SK-N-SH (cell line): ENCODE measurements around the gene FCHO2.

Source experiments
- CHD2 ChIP-seq: fragments of 150-350 bp; IDR thresholded peaks from 2 replicates; pipeline ENCODE4 v1.6.1; 2018; ENCODE audit warnings: low read length; ENCODE audit not compliant: partially characterized antibody
- EZH2phosphoT487 ChIP-seq: fragments of 200-600 bp; sonication (generic); IDR thresholded peaks from 2 replicates; pipeline ENCODE4 v1.6.1; 2017; ENCODE audit warnings: low read depth, mixed run types, mild to moderate bottlenecking, antibody characterized with exemption, moderate library complexity, borderline replicate concordance
- FOSL2 ChIP-seq: IDR thresholded peaks from 2 replicates; pipeline ENCODE4 v1.4.0; 2012; ENCODE audit warnings: low read depth, mild to moderate bottlenecking, moderate library complexity, borderline replicate concordance
- FOXJ3 ChIP-seq: sonication (generic); formaldehyde crosslinking; IDR thresholded peaks from 2 replicates; pipeline ENCODE4 v1.5.1; 2020; ENCODE audit warnings: mild to moderate bottlenecking, missing genetic modification reagents
- FOXM1 ChIP-seq: IDR thresholded peaks from 2 replicates; pipeline ENCODE4 v1.4.0; 2012; ENCODE audit warnings: low read depth, mild to moderate bottlenecking
- GABPA ChIP-seq: IDR thresholded peaks from 2 replicates; pipeline ENCODE4 v1.4.0; 2012; ENCODE audit warnings: low read depth, mild to moderate bottlenecking
- MEF2A ChIP-seq: IDR thresholded peaks from 2 replicates; pipeline ENCODE4 v1.4.0; 2012; ENCODE audit warnings: low read depth, borderline replicate concordance
- NRF1 ChIP-seq: IDR thresholded peaks from 2 replicates; pipeline ENCODE4 v1.6.1; 2012; ENCODE audit warnings: low read depth, mild to moderate bottlenecking, low read length
- POLR2AphosphoS5 ChIP-seq: IDR thresholded peaks from 2 replicates; pipeline ENCODE4 v1.6.1; 2012; ENCODE audit warnings: low read depth, low read length
- RXRA ChIP-seq: IDR thresholded peaks from 2 replicates; pipeline ENCODE4 v1.4.0; 2012; ENCODE audit warnings: low read depth, mild to moderate bottlenecking, borderline replicate concordance
- SMC3 ChIP-seq: IDR thresholded peaks from 2 replicates; pipeline ENCODE4 v1.6.1; 2012; ENCODE audit warnings: low read depth, low read length, improper control_type of control experiment
- TAF1 ChIP-seq: IDR thresholded peaks from 2 replicates; pipeline ENCODE4 v1.6.1; 2012; ENCODE audit warnings: low read depth, mild to moderate bottlenecking, low read length, moderate library complexity, borderline replicate concordance
- TF ChIP-seq, protein P1 (sequence below): fragments of 200-600 bp; sonication (generic); IDR thresholded peaks from 2 replicates; pipeline ENCODE4 v1.6.1; 2017; ENCODE audit warnings: antibody characterized with exemption, mild to moderate bottlenecking, moderate library complexity
- TF ChIP-seq, protein P2 (sequence below): IDR thresholded peaks from 2 replicates; pipeline ENCODE4; 2012

DNA sequence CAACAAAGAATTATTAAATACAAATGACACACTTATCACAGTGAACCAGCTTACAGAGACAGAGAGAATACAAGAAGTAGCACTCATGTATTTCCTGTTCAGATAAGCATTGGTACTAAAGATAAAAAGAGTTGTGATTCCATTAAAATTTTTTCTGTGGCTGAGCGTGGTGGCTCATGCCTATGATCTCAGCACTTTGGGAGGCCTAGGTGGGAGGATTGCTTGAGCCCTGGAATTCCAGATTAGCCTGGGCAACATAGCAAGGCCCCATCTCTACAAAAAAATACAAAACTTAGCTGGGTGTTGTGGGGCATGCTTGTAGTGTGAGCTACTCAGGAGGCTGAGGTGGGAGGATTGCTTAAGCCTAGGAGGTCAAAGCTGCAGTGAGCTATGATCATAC lies 32.9 kb downstream of the FCHO2 start:
- TF ChIP-seq, protein P1, sequence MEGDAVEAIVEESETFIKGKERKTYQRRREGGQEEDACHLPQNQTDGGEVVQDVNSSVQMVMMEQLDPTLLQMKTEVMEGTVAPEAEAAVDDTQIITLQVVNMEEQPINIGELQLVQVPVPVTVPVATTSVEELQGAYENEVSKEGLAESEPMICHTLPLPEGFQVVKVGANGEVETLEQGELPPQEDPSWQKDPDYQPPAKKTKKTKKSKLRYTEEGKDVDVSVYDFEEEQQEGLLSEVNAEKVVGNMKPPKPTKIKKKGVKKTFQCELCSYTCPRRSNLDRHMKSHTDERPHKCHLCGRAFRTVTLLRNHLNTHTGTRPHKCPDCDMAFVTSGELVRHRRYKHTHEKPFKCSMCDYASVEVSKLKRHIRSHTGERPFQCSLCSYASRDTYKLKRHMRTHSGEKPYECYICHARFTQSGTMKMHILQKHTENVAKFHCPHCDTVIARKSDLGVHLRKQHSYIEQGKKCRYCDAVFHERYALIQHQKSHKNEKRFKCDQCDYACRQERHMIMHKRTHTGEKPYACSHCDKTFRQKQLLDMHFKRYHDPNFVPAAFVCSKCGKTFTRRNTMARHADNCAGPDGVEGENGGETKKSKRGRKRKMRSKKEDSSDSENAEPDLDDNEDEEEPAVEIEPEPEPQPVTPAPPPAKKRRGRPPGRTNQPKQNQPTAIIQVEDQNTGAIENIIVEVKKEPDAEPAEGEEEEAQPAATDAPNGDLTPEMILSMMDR: no peak
- TF ChIP-seq EZH2phosphoT487: no peak
- TF ChIP-seq SMC3: no peak
- TF ChIP-seq POLR2AphosphoS5: no peak
- TF ChIP-seq, protein P2, sequence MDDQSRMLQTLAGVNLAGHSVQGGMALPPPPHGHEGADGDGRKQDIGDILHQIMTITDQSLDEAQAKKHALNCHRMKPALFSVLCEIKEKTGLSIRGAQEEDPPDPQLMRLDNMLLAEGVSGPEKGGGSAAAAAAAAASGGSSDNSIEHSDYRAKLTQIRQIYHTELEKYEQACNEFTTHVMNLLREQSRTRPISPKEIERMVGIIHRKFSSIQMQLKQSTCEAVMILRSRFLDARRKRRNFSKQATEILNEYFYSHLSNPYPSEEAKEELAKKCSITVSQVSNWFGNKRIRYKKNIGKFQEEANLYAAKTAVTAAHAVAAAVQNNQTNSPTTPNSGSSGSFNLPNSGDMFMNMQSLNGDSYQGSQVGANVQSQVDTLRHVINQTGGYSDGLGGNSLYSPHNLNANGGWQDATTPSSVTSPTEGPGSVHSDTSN: no peak
- no peak for TF ChIP-seq FOXJ3
- TF ChIP-seq CHD2: no peak
- no peak for TF ChIP-seq NRF1
- no peak for TF ChIP-seq FOSL2
- TF ChIP-seq RXRA: no peak
- TF ChIP-seq TAF1: no peak
- no peak for TF ChIP-seq GABPA
- no peak for TF ChIP-seq MEF2A
- no peak for TF ChIP-seq FOXM1
